ENCODE measurements around the gene PGAP1.

PGAP1 gene, protein sequence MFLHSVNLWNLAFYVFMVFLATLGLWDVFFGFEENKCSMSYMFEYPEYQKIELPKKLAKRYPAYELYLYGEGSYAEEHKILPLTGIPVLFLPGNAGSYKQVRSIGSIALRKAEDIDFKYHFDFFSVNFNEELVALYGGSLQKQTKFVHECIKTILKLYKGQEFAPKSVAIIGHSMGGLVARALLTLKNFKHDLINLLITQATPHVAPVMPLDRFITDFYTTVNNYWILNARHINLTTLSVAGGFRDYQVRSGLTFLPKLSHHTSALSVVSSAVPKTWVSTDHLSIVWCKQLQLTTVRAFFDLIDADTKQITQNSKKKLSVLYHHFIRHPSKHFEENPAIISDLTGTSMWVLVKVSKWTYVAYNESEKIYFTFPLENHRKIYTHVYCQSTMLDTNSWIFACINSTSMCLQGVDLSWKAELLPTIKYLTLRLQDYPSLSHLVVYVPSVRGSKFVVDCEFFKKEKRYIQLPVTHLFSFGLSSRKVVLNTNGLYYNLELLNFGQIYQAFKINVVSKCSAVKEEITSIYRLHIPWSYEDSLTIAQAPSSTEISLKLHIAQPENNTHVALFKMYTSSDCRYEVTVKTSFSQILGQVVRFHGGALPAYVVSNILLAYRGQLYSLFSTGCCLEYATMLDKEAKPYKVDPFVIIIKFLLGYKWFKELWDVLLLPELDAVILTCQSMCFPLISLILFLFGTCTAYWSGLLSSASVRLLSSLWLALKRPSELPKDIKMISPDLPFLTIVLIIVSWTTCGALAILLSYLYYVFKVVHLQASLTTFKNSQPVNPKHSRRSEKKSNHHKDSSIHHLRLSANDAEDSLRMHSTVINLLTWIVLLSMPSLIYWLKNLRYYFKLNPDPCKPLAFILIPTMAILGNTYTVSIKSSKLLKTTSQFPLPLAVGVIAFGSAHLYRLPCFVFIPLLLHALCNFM

GRCh38 chr2:196926562-196927375 lies at the start of gene PGAP1:
TSS of gene PGAP1 (minus strand) at chr2:196926707. CDS start at chr2:196926616, 91 bp downstream.
- peak; percentile 83 for DNase-seq (ENCODE audit: low spot score)

DNA sequence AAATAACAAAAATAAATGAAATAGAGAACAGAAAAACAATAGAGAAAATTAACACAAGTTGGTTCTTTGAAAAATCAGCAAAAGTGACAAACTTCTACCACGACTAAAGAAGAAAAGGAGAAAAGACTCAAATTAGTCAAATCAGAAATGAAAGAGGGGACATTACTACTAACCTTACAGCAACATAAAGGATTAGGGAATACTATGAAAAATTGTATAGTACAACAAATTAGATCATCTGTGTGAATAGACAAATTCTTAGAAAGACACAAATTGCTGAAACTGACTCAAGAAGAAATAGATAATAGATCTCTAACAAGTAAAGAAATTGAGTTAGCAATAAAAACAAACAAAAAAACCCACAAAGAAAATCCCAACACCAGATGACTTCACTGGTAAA lies 48.5 kb upstream of the PGAP1 start:
- DNase-seq (ENCODE audit: low spot score): no peak

GRCh38 chr2:196971574-196972279 lies 45.2 kb upstream of the PGAP1 start:
- DNase-seq (ENCODE audit: low spot score): no peak

- no peak for DNase-seq (ENCODE audit: low spot score)
These were observed 43.6 kb upstream of the PGAP1 start for GRCh38 chr2:196970099-196970498.

DNA sequence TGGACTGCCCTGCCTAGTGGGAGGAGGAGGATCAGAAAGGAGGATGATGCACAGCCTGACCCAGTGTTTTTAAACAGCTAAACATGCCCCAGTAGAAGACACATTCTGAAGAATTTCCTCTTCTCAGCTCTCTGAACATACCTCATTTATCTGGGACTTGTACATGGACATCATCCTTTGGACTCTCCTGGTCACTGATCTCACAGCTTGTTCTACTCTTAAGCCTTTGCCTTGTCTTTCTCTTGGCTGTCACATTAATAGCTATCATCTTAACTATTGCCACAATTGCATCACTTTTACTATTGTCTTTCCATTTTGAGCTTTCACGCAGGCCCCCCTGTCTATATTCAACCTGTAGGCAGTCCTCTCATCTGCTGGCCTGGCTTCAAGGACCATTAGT lies 42.0 kb upstream of the PGAP1 start:
- DNase-seq (ENCODE audit: low spot score): no peak

- no peak for DNase-seq (ENCODE audit: low spot score)
These were observed 41.3 kb upstream of the PGAP1 start for GRCh38 chr2:196967775-196968174.

DNA sequence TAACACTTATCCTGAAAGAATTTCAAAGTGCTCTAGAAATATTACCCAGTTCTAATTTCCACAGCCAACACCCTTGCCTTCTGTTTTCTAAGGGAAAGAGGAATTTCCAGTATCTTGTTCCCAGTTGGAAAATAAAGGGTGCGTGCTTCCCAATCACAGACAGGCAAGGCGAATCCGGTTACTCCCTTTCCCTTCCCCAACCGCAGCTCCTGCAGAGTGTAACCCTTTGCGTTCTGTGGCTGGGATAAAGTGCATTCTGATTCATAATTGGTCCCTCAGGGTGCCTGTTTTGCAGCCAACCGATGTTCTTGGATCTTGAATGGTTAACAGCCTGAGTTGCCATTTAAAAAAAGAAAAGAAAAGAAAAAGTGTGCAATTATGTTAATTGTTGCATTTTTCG lies 40.6 kb upstream of the PGAP1 start:
- DNase-seq (ENCODE audit: low spot score): no peak

- DNase-seq (ENCODE audit: low spot score): no peak
These were observed 39.6 kb upstream of the PGAP1 start for GRCh38 chr2:196966061-196966460.

- DNase-seq (ENCODE audit: low spot score): no peak
These were observed 39.1 kb upstream of the PGAP1 start for GRCh38 chr2:196965651-196966050.

DNA sequence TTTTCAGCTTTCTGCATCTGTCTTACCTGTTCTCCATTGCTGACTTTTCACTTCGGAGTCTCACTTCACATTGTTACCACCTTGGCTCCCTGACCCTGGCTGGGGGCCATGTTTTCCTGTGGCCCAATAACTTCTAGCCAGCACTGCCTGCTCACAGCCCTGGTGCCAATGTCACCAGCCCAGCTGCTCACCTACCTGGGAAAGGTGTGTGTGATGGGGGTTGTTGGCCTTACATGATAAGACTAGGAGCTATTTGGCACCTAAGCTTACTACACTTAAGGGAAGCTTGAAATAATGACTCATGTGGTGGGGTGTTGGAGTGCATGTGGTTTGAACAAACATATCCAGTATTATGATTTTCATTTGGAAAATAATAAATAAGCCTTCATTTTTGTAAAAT lies 37.5 kb upstream of the PGAP1 start:
- DNase-seq (ENCODE audit: low spot score): no peak

GRCh38 chr2:196963043-196963442 lies 36.5 kb upstream of the PGAP1 start:
- DNase-seq (ENCODE audit: low spot score): no peak

GRCh38 chr2:196962325-196962724 lies 35.8 kb upstream of the PGAP1 start:
- no peak for DNase-seq (ENCODE audit: low spot score)

DNA sequence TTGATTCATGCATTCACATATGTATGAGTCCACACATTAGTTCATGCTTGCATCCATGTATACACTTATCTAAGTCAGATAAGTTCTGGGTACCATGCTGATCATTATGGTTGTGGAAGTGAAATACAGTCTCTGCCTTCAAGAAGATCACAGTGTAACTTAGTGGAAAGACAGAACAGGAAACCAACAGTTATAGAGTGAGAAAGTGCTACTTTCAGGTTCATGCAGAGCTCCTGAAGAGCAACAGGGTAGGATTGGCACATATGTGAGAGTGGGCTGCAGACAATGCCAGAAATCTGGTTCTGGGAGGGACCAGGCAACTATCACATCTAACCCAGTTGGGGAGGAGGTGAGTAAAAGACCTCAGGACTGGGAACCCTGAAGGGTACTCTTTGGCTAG lies 35.4 kb upstream of the PGAP1 start:
- DNase-seq (ENCODE audit: low spot score): no peak

DNA sequence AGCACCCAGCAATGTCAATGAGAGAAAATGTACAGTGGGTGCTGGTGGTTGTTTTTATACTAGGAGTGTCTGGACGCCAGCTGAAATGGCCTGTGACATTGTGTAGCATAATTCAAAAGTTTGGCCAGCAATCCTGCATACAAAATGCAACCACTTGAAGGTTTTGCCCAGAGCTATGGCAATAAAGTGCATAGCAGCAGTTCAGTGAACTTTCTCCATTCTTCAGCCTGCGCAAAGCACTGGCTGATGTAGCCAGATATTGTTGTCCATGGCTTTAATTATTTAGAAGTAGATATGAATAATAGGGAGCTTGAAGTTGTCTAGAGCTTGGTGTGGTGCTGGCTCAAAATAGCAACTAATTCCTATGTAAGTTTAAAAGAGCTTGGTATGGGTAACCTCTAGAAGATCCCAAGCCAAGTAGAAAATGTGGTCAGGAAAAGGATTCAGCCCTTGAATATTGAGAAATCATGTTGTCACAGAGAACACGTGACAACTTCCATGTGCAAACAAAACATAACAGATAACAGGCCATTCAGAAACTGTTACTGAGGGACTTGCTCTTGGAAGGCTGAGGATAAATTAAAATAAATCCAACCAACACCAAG lies 33.3 kb upstream of the PGAP1 start:
- DNase-seq (ENCODE audit: low spot score): no peak

DNA sequence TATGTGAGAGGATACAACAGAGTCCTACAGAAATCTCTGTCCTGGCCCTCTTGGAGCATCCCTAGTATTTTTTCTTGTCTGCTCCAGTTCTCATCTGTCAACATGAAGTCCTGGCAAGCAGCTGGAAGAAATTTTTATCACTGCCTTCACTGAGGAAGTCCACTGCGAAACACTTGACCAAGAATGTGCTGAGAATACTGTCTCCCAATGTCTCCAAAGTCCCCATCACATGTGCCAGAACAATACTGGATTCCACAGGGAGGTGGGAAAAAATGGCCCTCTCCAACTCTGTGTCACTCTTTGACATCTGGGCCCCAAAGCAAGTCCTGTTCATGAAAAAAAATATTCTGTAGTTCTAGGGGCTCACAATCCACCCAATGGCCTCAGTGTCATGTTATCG lies 32.8 kb upstream of the PGAP1 start:
- no peak for DNase-seq (ENCODE audit: low spot score)

DNA sequence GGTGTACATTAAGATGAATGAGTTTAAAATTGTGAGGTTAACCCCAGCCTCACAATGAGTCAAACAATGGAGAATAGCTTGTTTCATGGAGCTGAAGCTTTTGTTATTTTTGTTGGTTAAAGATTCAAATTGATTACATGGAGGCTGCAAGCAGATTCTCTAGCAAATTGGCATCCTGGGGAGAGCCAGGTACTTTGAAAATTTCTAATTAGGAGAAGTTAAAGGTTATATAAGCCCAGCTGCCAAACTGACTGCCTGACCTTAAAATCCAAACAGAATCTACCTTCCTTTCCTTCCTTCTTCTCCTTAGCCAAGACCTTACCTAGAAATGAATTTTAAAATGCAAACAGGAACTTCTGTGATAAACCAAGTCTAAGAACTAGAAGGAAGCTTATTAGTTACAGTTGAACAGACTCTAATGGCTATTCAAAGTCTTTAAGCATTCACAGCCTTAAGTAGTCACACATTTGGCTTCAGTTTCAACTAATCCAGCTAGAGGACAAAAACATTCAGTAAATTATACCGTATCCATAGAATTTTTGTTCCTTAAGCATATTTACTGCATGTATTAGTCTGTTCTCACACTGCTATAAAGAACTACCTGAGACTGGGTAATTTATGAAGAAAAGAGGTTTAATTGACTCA lies 31.5 kb upstream of the PGAP1 start:
- DNase-seq (ENCODE audit: low spot score): no peak

- DNase-seq (ENCODE audit: low spot score): no peak
These were observed 30.9 kb upstream of the PGAP1 start for GRCh38 chr2:196957442-196957841.

DNA sequence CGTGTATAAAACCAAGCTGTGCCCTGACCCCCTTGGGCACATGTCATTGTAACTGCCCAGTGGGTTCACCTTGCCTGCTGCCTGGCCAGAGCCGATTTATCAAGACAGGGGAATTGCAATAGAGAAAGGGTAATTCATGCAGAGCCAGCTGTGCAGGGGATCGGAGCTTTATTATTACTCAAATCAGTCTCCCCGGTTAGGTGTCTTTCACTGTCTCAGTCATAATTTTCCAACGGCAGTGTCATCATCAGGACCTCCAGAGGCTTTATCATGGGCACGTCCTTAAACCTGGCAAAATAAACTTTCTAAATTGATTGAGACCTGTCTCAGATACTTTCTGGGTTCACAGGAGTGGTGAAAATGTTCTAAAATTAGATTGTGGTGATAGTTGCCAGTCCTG lies 29.6 kb upstream of the PGAP1 start:
- no peak for DNase-seq (ENCODE audit: low spot score)

DNA sequence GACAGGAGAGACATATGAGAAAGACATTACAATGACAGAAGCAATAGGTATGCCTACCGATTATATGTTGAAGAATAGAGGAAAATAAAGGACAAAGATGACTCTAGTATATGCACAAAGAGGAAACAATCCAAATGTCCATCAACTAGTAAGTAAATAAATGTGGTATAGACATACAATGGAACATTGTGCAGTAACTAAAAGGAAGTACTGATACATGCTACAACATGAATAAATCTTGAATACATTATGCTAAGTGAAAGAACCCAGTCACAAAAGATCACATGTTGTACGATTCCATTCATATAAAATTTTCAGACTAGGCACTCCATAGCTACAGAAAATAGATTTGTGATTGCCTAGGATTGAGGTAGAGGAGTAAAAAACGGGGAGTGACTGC lies 28.5 kb upstream of the PGAP1 start:
- peak; percentile 64 for DNase-seq (ENCODE audit: low spot score)

- DNase-seq (ENCODE audit: low spot score): no peak
These were observed 27.5 kb upstream of the PGAP1 start for GRCh38 chr2:196954001-196954400.

GRCh38 chr2:196952936-196953335 lies 26.4 kb upstream of the PGAP1 start:
- no peak for DNase-seq (ENCODE audit: low spot score)

Data from COLO829 (cell line).